ENCODE data around the gene OR2AG1.

GRCh38 chr11:6799402-6799801, 16.6 kb downstream of the OR2AG1 start, which contains the start of gene OR6A2:
- no peak for TF ChIP-seq CTCF (IDR thresholded peaks at IDR 0.05)
- no peak for TF ChIP-seq EZH2 (IDR thresholded peaks at IDR 0.05)
- no peak for TF ChIP-seq EZH2phosphoT487 (IDR thresholded peaks at IDR 0.05)
